GM18873 (cell line): Measurements from ENCODE around the gene CASKIN1.
A peak's percentile ranks its signal among the peaks of the same experiment; 100 is the strongest.
"Not testable (repeated sequence)": the region's sequence is repeated elsewhere in the genome, so short reads cannot be mapped to it uniquely, and the experiment has no call there.

ENCODE experiments used
- ATAC-seq: cut with Tn5 transposase; IDR thresholded peaks from one replicate; pipeline ENCODE4 v1.9.1; 2021; ENCODE audit warnings: mild to moderate bottlenecking, moderate library complexity, moderate number of reproducible peaks; ENCODE audit not compliant: unreplicated experiment, low FRiP score

The CASKIN1 gene

DNA sequence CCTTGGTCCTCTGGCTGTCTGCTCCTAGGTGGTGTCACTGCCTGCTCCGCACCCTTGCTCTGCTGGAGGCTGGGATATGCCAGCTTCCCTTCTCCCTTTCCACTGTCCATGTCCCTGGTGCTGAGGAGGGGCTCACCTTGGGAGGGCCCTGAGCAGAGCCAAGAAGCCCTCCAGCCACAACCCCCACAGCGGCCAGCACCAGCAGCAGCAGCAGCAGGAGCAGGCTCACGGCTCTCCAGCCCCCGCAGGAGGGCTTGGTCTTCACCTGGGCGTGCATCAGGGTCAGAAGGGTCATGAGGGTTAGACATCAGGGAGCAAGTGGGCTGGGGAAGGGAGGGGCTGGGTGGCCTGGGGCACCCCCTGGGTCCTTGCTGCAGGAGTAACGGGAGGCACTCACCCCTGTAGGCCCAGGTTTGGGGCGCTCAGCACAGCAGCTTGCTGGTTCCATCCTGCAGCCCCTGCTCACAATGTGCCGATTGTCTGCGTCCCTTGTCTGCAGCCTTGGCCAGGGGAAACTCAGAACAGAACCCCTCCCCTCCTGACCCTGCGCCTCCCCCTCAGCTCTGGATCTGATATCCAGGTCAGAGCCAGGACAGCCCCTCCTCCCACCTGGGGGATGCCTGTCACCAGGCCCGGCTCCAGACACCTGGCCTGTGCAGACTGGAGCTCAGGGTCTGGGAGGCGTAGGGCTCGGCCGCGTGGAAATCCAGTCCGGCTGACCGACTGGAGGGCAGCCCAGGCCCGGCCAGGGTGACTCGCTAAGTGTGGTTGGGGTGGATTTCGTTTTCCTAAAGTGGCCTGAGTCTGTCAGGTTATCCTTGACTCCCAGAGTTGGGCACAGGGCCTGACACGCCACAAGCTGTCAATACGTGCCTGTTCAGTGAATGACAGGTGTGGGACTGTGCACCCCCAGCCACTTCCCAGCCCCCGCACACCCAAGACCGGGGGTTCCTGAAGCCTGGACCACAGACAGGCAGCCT, 14.3 kb upstream of the CASKIN1 start, which contains the start of gene BRICD5:
Gene BRICD5 (minus strand): TSS at position 478 of the 980 bp plus-strand sequence. CDS start 30 bp downstream, at position 448.
- no peak for ATAC-seq

DNA sequence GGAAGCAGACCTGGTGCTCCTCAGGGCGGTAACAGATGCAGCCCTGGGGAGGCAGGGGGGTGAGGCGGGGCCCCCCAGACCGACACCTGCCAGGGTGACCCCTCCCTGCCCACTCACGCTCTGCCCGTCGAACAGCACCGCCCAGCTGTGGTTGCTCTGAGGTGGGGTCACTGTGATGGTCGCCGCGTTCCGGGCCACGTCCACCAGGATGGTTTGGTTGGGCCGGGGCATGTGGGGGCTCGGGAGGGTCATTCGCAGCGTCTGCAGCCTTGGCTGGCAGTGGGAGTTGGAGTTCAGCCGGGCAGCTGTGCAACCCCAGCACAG, 13.6 kb upstream of the CASKIN1 start:
- ATAC-seq = no peak

DNA sequence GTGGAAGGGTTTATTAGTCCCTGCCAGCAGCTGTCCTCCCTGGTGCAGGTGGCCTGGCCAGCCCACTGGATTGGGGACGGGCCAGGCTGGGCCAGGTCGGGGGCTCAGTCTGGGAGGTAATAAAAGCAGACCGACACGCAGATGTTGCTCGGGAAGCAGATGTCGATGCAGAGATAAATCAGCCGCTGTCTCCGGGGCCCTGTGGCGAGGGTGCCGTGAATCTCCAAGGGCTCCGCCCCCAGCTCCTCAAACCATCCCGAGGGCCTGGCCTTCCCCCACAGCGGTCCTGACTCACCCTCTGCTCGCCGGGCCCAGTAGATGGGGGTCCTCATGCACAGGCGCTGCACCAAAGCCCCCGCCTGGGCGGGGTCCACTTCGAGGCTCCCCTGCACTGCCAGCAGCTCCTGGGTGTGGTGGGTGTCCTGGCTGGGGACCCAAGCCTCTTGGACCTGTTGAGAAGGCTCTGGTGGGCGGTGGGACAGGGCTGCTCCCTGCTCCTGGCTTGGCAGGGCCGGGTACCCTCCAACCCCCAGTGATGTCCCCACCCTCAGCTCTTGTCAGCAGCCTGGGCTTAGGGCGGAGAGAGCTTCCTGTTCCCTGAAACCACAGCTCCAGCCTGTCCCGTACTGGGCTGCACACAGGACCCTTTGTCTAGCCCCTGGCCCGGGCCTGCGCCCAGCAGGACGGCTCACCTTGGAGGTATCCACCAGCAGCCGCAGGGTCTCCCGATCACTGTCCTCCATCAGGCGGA, 13.0 kb upstream of the CASKIN1 start:
- no peak for ATAC-seq

DNA sequence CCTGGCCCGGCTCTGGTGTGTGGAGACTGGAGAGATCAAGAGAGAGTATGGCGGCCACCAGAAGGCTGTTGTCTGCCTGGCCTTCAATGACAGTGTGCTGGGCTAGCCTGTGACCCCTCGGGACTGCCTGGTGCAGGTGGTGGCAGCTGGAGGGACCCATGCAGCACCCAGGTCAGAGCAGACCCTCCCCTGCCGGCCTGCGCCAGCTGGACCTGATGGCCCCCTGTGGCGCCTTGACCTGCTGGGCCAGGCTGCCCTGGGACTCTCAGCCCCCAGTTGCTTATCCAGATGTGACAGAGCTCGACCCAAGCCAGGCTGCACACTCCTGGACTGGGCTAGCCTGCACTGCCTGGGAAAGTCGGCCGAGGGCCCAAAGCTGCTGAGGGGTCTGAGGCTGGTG, 12.4 kb upstream of the CASKIN1 start:
- ATAC-seq = no peak

DNA sequence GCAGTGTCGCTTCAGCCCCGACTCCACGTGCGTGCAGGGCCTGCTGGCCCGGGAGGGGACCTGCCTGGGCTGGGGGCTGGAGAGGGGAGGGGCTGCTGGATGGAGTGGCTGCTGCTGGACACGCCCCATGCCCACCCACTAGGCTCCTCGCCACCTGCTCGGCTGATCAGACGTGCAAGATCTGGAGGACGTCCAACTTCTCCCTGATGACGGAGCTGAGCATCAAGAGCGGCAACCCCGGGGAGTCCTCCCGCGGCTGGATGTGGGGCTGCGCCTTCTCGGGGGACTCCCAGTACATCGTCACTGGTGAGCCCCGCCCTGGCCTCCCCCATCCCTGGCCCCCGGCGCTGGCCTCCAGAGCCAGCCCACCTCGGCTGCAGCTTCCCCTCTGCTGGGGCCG, 11.9 kb upstream of the CASKIN1 start:
- ATAC-seq = no peak

DNA sequence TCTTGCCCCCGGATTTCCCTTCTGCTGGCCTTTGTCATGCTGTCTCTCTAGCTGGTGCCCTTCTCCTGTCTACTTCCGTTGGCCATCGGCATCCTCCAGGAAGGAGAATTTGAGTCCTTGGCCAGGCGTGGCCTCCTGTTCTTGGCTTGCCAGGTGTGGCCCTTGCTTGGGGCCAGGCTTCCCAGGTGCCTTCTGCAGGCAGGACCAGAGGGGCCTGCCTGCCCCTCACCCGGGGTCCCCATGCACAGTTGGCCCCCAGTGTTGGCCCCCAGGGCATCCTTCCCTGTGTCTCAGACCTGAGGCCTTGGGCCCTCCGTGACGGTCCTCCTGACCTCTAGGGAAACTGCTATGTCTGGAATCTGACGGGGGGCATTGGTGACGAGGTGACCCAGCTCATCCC, 11.5 kb upstream of the CASKIN1 start:
- ATAC-seq = no peak

DNA sequence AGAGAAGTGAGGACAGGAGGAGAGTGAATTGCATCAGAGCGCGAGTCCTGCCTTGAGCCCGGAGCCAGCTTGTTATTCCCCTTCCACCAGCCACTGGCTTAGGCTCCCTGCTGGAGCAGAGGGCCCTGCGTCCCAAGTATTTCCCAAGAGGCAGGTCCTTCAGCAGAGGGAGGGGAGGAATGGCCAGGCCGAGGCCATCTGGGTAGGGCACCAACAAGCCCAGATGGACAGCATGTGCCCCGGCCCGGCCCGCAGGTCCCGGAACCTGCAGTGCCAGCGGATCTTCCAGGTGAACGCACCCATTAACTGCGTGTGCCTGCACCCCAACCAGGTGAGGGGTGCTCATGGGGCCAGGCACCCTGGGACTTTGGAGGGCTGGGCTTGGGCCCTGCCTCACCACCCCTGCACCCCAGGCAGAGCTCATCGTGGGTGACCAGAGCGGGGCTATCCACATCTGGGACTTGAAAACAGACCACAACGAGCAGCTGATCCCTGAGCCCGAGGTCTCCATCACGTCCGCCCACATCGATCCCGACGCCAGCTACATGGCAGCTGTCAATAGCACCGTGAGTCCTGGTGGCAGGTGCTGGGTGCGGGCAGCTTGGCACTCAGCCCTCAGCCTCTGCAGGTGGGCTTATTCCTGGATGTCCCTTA, 10.5 kb upstream of the CASKIN1 start:
- ATAC-seq = no peak

GRCh38 chr16:2206420-2206779, 10.0 kb upstream of the CASKIN1 start:
- ATAC-seq = no peak

DNA sequence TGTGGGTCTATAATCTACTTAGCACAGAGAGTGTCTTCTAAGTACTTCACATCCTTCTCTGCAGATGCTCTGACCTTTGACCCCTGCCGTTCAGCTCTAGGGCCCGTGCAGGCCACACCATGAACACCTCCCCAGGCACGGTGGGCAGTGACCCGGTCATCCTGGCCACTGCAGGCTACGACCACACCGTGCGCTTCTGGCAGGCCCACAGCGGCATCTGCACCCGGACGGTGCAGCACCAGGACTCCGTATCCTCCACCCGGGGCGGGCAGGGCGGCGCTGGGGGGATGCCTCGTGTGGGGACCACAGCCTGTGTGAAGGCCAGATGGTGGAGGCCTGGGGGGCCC, 9.5 kb upstream of the CASKIN1 start:
- peak; percentile 7 for ATAC-seq

- ATAC-seq = peak; percentile 66
These were observed 8.9 kb upstream of the CASKIN1 start, which contains the start of gene MLST8 for GRCh38 chr16:2205104-2205966. Gene MLST8 (plus strand): TSS chr16:2205454. CDS start chr16:2206086, 632 bp downstream.

DNA sequence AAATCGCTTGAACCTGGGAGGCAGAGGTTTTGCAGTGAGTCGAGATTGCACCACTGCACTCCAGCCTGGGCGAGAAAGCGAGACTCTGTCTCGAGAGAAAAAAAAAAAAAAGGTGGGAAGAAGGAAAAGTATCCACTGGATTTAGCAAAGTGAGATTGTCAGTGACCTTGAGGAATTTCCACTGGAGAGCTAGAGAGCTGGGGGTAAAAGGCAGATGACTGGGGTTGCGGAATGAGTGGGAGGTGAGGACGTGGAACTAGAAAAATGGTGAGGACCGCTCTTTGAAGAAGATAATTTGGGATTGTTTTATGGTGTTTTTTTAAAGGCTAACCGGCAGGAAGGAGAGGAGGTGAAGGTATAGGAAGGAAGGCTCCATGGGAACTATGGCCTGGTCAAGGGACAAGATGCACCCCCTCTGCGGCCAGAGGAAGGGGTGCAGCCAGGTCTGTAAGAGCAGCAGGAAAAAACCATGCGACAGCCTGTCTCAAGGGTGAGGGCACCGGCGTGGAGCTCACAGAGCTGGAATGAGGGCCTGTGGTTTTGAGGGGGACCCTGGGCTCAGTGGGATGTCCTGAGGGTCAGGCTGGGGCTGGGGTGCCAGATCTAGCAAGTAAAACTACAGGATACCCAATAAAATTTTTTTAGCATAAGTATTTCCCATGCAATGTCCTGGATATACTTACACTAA, 8.2 kb upstream of the CASKIN1 start:
- no peak for ATAC-seq

DNA sequence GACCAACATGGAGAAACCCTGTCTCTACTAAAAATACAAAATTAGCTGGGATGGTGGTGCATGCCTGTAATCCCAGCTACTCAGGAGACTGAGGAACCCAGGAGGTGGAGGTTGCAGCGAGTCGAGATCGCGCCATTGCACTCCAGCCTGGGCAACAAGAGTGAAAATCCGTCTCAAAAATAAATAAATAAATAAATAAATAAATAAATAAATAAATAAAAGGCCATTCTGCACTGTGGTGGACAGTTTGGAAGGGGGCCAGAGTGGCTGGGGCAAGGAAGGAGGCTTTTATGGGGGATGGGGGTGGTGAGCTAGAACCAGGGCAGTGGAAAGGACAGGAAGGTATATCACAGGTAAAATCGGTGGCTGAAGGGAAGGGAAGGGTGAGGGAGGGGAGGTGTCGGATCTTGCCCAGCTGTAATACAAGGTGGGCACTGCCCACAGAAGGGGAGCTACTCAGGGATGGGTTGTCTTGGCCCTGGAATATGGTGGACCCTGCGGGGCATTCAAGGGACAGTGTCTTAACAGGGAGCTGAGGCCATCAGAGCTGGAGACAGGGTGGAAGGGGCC, 6.8 kb upstream of the CASKIN1 start:
- ATAC-seq = not testable (repeated sequence)

DNA sequence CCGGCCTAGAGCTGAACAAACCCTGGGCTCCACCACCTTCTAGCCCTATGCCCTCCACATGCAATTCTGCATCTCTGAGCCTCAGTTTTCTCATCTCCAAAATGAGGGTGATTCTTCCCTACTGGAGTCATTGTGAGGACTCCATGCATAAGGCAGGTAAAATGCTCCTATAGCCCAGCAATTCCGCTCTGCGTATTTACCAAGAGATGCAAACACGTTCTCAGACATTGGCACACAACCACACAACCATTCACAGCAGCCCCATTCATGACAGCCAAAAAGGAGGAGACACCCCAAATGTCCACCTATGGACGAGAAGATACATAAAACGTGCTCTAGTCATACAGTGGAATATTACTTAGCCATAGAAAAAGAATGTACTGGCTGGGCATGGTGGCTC, 3.9 kb upstream of the CASKIN1 start:
- no peak for ATAC-seq

GRCh38 chr16:2199621-2200139, 3.3 kb upstream of the CASKIN1 start:
- ATAC-seq = no peak

DNA sequence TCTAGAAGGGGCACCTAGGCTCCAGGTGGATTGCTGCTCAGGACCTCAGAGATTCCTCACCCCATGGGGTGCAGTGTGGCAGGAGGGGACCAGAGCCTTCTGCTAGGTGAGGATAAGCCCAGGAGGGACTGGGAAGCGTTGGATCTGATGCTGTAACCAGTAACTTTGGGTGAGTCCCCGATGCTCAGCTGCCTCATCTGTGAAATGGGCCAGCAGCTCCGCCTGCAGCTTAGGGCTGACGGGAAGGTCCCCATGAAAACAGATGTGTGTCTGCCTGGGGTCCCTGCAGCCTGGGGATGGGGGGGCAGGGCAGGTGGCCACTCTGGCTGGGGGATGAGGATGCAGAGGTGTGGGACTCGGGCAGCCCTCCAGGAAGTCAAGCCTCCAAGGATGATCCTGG, 2.7 kb upstream of the CASKIN1 start:
- ATAC-seq = no peak

DNA sequence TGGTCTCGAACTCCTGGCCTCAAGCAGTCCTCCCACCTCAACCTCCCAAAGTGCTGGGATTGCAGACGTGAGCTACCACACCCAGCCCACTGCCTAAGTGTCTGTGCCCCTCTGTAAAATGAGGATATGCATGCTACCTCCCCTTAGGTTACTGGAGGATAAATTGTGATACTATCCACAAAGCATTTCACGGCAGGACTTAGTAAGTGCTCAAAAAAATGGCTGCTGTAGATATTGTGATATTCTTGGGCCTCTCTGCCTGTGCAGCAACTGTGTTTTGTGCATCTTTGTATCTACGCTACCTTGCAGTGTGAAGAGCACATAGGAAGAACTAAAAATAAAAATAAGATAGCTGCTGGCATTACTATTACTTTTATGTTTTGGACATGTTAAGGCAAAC, 1.9 kb upstream of the CASKIN1 start:
- no peak for ATAC-seq

DNA sequence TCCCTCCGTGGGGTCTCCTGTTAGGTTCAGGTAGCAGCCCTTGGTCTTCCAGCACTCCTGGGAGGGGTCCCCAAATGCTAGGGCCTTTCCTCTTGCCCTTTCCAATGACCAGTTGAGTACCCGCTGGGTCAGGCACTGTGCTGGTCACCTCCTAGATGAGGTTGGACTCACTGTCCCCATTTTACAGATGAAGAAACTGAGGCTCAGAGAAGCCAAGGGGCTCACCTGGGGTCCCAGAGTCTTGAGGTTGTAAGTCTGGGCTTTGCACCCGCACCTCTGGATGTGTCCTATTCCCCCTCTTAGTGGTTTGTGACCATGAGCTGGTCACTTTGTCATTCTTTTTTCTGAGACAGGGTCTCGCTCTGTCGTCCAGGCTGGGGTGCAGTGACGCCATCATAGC, 1.4 kb upstream of the CASKIN1 start:
- no peak for ATAC-seq

GRCh38 chr16:2196981-2197511, 641 bp upstream of the CASKIN1 start:
- no peak for ATAC-seq
